Stimulated activated CD8-positive, alpha-beta memory T cell treated with anti-CD3 and anti-CD28 coated beads, Interleukin-7, amount 100 ng/mL, for 24 hours (primary cell): Measurements from ENCODE around the gene MAPKAPK3.
A peak's percentile ranks its signal among the peaks of the same experiment; 100 is the strongest.

ENCODE experiments used
- DNase-seq: peaks from one replicate; pipeline ENCODE4 v3.0.0-alpha.2; 2020; ENCODE audit warnings: low read depth

MAPKAPK3 gene

DNA sequence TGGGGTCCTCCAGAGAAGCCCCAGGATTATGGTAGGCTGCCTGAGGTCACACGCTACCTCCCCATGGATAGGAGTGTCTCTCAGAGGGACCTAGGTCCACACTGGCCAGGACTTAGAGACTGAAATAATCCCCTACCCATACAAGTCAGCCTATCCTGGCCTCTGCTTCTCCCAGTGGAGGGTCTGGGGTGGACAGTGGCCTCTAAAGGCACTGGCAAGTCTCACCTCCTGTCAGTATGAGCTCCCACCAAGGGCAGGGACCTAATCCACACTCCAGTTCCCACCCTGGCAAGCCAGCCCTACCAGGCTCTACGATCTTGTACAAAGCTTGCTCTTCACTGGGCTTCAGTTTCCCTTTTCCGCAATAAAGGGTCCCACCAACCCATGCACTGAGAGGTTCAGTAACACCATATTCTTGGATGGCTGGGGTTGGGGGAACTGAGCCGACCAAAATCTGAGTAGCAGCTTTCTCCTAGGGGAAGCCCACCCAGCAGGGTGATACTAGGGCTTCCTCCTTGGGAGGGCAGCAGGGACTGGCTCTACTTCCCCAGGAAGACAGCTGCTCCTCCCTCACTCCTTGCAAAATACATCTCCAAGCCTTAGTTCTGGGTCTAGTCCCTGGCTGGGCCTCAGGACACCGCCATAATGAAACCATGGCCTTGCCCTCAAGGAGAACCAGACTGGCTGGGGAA is 7.7 kb upstream of the MAPKAPK3 start:
- no peak for DNase-seq

GRCh38 chr3:50609763-50610085 is 7.2 kb upstream of the MAPKAPK3 start:
- no peak for DNase-seq

DNA sequence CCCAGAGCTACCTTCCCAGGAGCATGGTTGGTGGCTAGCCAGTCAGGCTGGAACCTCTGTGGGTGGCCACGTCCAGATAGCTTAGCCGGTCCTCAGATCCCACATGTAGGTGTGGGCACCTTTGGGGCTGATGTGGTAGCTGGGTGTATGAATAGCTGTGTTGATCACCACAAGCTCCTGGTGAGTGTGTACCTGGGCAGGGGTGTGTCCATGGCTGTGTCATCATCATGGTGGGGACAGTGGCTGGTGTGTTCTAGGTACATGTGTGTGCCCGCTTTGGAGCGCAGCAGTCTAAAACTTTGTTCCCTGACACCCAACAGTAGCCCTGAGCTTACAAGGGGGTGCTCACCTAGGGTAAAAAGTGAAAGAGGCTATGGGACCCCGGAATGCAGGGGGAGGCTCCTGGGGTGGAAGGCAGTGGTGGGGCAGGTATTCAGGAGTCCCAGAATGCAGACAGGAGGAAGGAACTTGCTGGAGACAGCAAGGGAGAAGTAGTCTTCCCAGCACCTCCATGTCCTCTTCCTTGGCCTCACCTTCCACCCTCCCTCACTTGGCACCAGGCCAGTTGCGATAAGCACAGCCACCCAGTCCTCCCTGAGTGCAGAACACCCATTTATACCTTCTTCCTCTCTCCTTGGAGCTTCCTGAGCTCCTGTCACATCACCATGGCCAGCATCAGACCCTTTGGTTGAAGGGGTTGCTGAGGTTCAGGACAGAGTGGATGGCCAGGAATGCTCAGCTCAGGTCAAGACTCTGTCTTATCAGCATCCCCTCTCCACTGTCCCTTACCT is 6.6 kb upstream of the MAPKAPK3 start:
- DNase-seq, result no peak

- DNase-seq, result no peak
Measured at GRCh38 chr3:50610992-50611463, 5.9 kb upstream of the MAPKAPK3 start.

GRCh38 chr3:50611464-50612233 is 5.3 kb upstream of the MAPKAPK3 start, which contains the start of gene CISH:
Gene CISH, minus strand, starts transcription at chr3:50611774. Its CDS starts 124 bp downstream, at chr3:50611650.
- peak; percentile 95 for DNase-seq

- DNase-seq, result no peak
Measured at GRCh38 chr3:50612234-50612882, 4.6 kb upstream of the MAPKAPK3 start.

GRCh38 chr3:50612970-50613846 is 3.7 kb upstream of the MAPKAPK3 start:
- no peak for DNase-seq

GRCh38 chr3:50615190-50615589 is 1.8 kb upstream of the MAPKAPK3 start:
- no peak for DNase-seq

DNA sequence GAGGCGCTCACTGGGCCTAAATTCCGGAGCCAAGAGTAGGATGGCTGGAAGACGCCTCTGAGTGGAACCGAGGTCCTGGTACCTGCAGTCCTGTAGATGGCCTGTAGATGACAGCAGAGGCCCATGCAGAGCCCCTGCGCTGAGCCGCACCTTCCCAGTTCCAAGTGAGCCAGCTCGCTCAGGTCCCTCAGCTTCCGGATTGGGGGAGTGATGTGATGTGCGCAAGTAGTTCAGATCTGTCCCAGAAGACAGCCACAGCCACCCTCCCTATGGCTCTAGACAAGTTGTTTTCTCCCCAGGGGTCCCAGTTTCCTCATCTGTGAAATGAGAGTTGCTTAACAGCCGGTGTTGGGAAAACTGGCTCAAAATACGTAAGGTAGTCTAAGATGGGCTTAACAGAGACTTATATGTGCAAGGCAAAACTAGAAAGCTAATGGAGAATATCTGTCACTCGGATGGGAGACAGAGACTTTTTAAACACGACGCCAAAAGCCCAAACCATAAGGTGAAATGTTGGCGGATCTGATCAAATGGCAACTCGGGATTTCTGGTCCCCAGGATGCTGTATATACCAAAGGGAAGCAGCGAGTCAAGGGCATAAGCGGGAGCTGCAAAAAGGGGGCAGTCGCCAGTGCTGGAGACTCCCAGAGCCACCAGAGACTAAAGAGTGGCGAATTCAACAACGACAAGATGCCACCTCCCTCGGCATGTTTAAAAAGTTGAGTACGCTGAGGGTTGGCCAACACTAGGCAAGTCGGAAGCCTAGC is 765 bp upstream of the MAPKAPK3 start:
- no peak for DNase-seq

GRCh38 chr3:50616770-50617095 is 218 bp upstream of the MAPKAPK3 start:
- DNase-seq, result peak; percentile 93

- no peak for DNase-seq
Measured at GRCh38 chr3:50617911-50618481, 1.0 kb downstream of the MAPKAPK3 start.

DNA sequence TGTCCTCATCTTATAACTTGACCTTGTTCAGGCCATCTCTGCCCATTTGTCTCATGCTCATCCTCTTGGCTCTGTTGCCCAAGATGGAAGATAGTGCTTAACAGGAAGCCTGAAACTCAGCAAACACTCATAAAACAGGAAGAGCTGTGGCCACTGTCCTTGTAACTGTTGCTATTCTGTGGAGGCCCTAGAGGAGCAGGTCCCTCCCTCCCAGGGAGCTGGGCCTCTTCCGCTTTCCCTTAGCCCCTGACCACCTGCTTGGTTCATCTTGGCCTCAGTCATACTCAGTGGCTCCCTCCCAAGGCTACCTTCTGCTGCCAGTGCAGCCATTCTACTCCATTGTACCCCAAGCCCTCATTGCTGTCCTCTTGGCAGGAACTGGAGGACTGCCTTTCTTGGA is 3.5 kb downstream of the MAPKAPK3 start:
- DNase-seq, result no peak

DNA sequence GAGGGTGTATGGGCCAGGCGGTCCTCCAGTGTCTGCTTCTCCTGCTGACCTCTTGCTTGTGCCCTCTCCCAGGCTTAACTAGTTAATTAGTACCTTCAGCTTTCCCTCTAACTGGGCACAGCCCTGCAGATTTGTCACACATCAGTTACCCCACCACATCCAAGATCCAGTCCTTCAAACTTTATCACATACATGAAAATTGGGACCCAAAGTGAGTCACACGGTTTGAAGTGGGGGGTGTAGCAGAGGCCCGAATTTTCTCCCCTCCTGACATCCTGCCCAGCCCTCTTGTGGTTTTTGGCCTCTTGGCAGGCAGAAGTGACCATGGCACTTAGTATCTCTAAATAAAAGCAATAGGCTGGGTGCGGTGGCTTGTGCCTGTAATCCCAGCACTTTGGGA is 3.9 kb downstream of the MAPKAPK3 start:
- DNase-seq, result no peak

DNA sequence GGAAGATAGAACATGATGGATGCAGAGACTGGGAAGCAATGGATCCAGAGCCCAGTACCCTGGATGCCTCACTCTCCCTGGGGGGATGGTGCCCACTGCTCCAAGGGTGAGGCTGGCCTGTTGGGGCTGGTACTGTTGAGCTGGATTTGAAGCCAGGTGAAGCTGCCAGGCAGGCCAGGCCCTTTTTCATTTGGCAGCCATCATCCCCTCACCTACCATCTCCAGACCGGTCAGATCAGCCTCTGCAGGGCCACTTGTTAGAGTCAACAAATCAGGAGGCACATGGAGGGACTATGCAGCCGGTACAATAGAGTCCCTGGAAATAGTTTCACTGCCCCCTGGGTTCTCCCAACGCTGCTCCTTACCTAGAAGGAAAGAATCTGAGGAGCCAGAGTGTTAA is 5.9 kb downstream of the MAPKAPK3 start:
- no peak for DNase-seq

DNA sequence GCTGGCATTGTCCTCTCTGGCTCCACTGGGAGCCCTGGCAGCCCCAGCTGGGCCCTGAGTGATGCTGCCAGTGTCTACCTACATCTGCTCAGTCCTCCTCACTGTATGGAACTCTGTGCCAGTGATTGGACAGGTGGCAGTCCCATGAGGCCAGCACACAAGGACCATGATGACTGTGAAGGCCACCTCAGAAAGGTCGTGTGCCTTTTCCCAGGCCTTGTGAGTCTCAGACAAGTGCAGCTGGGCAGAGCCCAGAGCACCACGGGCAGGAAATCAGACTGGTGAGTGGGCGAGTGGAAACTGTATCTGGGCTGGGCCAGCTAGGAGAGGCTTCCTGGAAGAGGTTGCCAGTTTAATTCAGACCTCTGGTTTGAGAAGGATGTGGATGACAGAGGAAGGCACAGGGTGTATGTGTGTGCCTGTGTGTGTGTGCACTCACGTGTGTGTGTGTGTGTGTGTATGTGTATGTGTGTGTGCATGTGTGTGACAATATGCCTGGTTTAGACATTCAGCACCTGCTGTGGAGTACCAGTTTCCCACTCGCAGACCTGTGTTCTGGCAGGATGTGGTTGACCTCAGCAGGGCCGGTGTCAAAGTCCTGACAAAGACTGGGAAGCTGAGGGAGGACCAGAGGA is 7.0 kb downstream of the MAPKAPK3 start:
- no peak for DNase-seq

DNA sequence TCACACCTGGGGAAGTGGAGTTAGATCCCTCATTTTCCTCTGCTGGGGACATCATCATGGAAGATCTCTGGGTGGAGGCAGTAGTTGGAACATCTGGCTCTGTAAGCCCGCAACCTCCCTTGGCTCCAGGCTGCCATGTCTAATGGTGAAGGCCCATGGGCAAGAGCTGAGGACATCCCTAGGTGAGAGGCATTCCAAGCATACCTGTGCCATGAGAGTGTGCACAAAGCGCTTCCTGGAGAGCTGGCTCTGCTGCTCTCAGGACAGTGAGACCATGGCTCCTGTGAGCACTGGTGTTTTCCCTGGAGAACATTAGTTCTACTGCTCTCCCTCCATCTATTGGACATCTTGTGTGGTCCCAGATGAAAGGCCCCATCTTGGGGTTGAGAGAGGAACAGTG is 7.7 kb downstream of the MAPKAPK3 start:
- no peak for DNase-seq

DNA sequence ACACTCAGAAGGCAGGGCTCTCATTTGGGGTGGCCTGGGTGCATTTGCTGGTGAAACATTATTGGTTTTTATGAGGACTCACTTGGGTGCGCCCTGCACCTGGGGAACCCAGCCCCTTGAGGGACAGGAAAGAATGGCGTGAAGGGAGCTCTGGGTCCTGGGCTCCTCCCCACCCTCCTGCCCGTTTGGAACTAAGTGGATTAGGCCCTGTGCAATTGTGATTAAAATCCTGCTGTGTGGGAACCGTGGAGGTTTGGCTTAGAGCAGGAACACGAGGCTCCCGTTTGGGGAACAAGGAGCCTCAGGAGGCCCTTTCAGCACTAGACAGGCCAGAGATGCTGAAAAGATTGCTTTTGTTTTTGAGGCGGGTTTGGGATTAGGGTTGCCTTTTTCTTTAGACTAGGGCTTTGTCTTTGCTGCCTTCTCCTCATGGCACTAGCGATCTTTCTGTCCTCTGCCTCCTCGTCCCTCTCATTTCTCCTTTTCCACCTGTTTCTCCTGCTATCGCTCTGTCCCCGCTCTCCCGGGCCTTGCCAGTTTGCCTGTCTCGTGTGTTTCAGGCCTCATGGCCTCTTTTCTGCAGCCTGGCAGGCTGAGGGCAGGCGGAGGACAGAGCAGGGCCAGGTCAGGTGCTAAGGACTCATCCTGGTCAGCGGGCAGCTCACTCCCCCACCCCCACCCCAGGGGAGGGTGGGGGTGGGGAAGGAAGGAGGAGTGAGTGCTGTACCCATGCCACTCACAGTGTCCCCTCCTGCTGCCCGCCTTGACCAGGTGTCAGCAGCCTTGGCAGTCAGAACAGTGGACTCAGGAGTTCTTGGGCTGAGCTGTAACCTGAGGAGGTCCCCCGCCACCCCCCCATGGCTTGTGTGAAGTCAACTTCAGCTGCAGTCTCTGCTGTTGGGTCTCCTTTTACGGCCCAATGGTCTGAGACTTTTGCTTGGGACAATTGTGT is 8.6 kb downstream of the MAPKAPK3 start:
- DNase-seq, result no peak

GRCh38 chr3:50626401-50626800 is 9.4 kb downstream of the MAPKAPK3 start:
- no peak for DNase-seq
